ENCODE data around the gene SERPIND1. TPM values are rescaled to one million over a fixed set of nuclear protein-coding genes. Genes with fewer than 3 reads are reported as not detected.
"Not testable (repeated sequence)": the region's sequence is repeated elsewhere in the genome, so short reads cannot be mapped to it uniquely, and the experiment has no call there.

Gene SERPIND1
- total RNA-seq, 4 donors from 2014 or later = 0.46 to 0.83 (median 0.50) TPM; not detected in 1

- Histone ChIP-seq H3K4me1 (no peaks in the 10 kb centered on the region), H3K27ac (replicated peaks in 1 of 4) (no peak overlapping the region), H3K4me3 (no peak overlapping the region), H3K36me3 (peaks cover 41 to 87% (median 82%) of the 10 kb centered on the region in 4 donors), H3K27me3 (no peaks in the 10 kb centered on the region), H3K9me3 (no peaks in the 10 kb centered on the region)
- no peak for DNase-seq (ENCODE audit: extremely low spot score)
- WGBS = 89% methylated on average over 10 of the region's 10 CpGs
- intact Hi-C loops (cut with DNase I) = no loop called here
- TF ChIP-seq EP300 (IDR thresholded peaks at IDR 0.05) (no peak), CTCF (IDR thresholded peaks at IDR 0.05) (no peak), POLR2A (IDR thresholded peaks at IDR 0.05; ENCODE audit: low read depth) (no peak), POLR2AphosphoS5 (IDR thresholded peaks at IDR 0.05) (no peak)
Measured at GRCh38 chr22:20728523-20729190, 45.3 kb upstream of the SERPIND1 start.

- H3K36me3 ChIP-seq = peaks cover 41 to 87% (median 82%) of the 10 kb centered on the region in 4 donors
- TF ChIP-seq EP300 (IDR thresholded peaks at IDR 0.05) = no peak
- no peak for TF ChIP-seq POLR2A (IDR thresholded peaks at IDR 0.05; ENCODE audit: low read depth)
- TF ChIP-seq POLR2AphosphoS5 (IDR thresholded peaks at IDR 0.05) = no peak
- no peak for TF ChIP-seq CTCF (IDR thresholded peaks at IDR 0.05)
- WGBS = 92% methylated on average over 10 of the region's 13 CpGs
- intact Hi-C loops (cut with DNase I) = no loop called here
- DNase-seq (ENCODE audit: extremely low spot score) = no peak
- no peaks in the 10 kb centered on the region for H3K9me3 ChIP-seq
- no peaks in the 10 kb centered on the region for H3K4me1 ChIP-seq
- no peak overlapping the region for H3K27ac ChIP-seq (replicated peaks in 1 of 4)
- H3K27me3 ChIP-seq = no peaks in the 10 kb centered on the region
- H3K4me3 ChIP-seq = no peak overlapping the region
Measured at GRCh38 chr22:20729194-20729593, 44.7 kb upstream of the SERPIND1 start.

- H3K36me3 ChIP-seq = peaks cover 27 to 68% (median 55%) of the 10 kb centered on the region in 4 donors
- H3K4me3 ChIP-seq; H3K27me3 ChIP-seq; intact Hi-C loops (cut with DNase I); H3K9me3 ChIP-seq; H3K4me1 ChIP-seq; H3K27ac ChIP-seq (replicated peaks in 1 of 4); DNase-seq (ENCODE audit: extremely low spot score): not testable (repeated sequence)
- 94% methylated on average over 2 of the region's 8 CpGs for WGBS
Measured at GRCh38 chr22:20732431-20732830, 41.5 kb upstream of the SERPIND1 start.

- intact Hi-C loops (cut with DNase I); DNase-seq (ENCODE audit: extremely low spot score); H3K27me3 ChIP-seq; H3K9me3 ChIP-seq; H3K4me3 ChIP-seq; H3K27ac ChIP-seq (replicated peaks in 1 of 4); H3K4me1 ChIP-seq: not testable (repeated sequence)
- 79% methylated on average over 4 of the region's 15 CpGs for WGBS
- peaks cover 8 to 49% (median 40%) of the 10 kb centered on the region in 4 donors for H3K36me3 ChIP-seq
Measured at GRCh38 chr22:20735356-20736162, 38.4 kb upstream of the SERPIND1 start.

DNA sequence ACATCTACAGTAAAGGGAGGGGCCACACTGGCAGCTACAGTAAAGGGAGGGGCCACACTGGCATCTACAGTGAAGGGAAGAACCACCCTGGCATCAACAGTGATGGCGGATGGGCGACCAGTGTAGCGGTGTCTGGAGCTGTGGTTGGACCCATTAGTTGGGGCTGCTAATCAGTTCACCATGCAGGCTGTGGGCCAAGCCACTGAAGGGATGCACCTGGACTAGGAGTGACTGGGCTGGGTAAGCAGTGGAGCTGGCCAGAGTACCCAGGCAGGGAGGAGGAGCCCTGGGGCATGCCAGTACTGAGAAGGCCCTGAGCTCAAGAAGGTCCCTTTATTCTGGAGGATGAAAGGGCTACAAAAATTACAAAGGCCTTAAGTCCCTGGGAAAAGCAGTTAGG, 37.0 kb upstream of the SERPIND1 start:
- H3K36me3 ChIP-seq = peaks cover 19 to 52% (median 41%) of the 10 kb centered on the region in 4 donors
- intact Hi-C loops (cut with DNase I); H3K4me3 ChIP-seq; DNase-seq (ENCODE audit: extremely low spot score); H3K27ac ChIP-seq (replicated peaks in 1 of 4); H3K27me3 ChIP-seq; H3K4me1 ChIP-seq; H3K9me3 ChIP-seq: not testable (repeated sequence)
- 72% methylated on average over 3 of the region's 3 CpGs for WGBS

GRCh38 chr22:20738394-20739089, 35.4 kb upstream of the SERPIND1 start:
- WGBS = 87% methylated on average over 12 of the region's 12 CpGs
- intact Hi-C loops (cut with DNase I) = no loop called here
- Histone ChIP-seq H3K4me1 (peaks cover 0 to 4% (median 0%) of the 10 kb centered on the region in 4 donors), H3K36me3 (peaks cover 34 to 57% (median 44%) of the 10 kb centered on the region in 4 donors), H3K27me3 (no peaks in the 10 kb centered on the region), H3K27ac (replicated peaks in 1 of 4) (no peak overlapping the region), H3K9me3 (no peaks in the 10 kb centered on the region), H3K4me3 (no peak overlapping the region)
- DNase-seq (ENCODE audit: extremely low spot score) = no peak
- no peak for TF ChIP-seq POLR2AphosphoS5 (IDR thresholded peaks at IDR 0.05)
- TF ChIP-seq POLR2A (IDR thresholded peaks at IDR 0.05; ENCODE audit: low read depth) = no peak
- TF ChIP-seq CTCF (IDR thresholded peaks at IDR 0.05) = no peak
- no peak for TF ChIP-seq EP300 (IDR thresholded peaks at IDR 0.05)

Data from esophagus muscularis mucosa (tissue), 4 donors.